Measurements from ENCODE around the gene COQ8A.

The COQ8A gene

GRCh38 chr1:226988334-226988666 lies 48.2 kb downstream of the COQ8A start:
- no peak for DNase-seq (ENCODE audit: low read depth)
- H3K4me3 ChIP-seq (ENCODE audit: low read length): no peak overlapping the region
- TF ChIP-seq, protein P1, sequence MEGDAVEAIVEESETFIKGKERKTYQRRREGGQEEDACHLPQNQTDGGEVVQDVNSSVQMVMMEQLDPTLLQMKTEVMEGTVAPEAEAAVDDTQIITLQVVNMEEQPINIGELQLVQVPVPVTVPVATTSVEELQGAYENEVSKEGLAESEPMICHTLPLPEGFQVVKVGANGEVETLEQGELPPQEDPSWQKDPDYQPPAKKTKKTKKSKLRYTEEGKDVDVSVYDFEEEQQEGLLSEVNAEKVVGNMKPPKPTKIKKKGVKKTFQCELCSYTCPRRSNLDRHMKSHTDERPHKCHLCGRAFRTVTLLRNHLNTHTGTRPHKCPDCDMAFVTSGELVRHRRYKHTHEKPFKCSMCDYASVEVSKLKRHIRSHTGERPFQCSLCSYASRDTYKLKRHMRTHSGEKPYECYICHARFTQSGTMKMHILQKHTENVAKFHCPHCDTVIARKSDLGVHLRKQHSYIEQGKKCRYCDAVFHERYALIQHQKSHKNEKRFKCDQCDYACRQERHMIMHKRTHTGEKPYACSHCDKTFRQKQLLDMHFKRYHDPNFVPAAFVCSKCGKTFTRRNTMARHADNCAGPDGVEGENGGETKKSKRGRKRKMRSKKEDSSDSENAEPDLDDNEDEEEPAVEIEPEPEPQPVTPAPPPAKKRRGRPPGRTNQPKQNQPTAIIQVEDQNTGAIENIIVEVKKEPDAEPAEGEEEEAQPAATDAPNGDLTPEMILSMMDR (conservative IDR thresholded peaks at IDR 0.05; ENCODE audit: low read depth, low read length): no peak

DNA sequence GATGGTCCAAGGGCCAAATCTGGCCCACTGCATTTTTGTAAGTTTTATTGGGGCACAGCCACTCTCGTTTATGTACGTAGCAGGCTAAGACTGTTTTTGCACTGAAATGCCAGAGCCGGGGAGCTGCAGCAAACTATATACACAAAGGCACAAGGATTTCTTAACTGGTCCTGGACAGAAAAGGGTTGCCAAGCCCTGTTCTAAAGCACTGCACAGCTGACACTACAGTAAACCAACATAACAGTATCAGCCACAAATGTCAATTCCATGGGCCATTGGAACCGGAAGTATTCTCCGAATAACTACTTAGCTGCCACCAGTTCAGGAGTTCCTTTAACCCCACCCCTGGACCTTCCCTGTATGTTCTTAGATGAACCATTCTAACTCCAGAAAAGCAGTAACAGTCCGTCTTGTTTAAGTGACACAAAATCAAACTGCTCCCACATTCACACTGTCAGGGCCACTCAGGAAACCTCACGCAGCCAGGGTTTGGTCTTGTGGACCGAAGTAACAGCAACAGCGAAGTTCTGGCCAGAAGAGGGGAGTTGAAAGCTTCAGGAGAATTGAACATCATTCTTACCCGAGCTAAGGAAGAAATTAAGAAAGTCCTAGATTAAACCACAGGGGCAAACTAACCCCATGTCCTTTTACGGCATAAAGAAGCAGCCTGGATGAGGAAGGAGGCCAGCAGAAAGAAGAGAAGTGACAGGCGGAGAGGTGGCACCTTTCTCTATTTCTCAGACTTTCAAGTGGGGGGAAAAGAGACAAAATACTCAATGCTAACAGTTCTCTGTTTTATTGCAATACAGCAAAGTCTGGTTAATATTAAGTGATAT lies 49.2 kb downstream of the COQ8A start:
- H3K4me3 ChIP-seq (ENCODE audit: low read length): no peak overlapping the region
- no peak for DNase-seq (ENCODE audit: low read depth)
- TF ChIP-seq, protein P1 (conservative IDR thresholded peaks at IDR 0.05; ENCODE audit: low read depth, low read length): no peak

GRCh38 chr1:226990133-226990716 lies 50.1 kb downstream of the COQ8A start:
- TF ChIP-seq, protein P1 (conservative IDR thresholded peaks at IDR 0.05; ENCODE audit: low read depth, low read length): no peak
- no peak overlapping the region for H3K4me3 ChIP-seq (ENCODE audit: low read length)
- DNase-seq (ENCODE audit: low read depth): no peak

- DNase-seq (ENCODE audit: low read depth): no peak
- TF ChIP-seq, protein P1 (conservative IDR thresholded peaks at IDR 0.05; ENCODE audit: low read depth, low read length): no peak
- no peak overlapping the region for H3K4me3 ChIP-seq (ENCODE audit: low read length)
These were observed 51.8 kb downstream of the COQ8A start for GRCh38 chr1:226991920-226992319.

DNA sequence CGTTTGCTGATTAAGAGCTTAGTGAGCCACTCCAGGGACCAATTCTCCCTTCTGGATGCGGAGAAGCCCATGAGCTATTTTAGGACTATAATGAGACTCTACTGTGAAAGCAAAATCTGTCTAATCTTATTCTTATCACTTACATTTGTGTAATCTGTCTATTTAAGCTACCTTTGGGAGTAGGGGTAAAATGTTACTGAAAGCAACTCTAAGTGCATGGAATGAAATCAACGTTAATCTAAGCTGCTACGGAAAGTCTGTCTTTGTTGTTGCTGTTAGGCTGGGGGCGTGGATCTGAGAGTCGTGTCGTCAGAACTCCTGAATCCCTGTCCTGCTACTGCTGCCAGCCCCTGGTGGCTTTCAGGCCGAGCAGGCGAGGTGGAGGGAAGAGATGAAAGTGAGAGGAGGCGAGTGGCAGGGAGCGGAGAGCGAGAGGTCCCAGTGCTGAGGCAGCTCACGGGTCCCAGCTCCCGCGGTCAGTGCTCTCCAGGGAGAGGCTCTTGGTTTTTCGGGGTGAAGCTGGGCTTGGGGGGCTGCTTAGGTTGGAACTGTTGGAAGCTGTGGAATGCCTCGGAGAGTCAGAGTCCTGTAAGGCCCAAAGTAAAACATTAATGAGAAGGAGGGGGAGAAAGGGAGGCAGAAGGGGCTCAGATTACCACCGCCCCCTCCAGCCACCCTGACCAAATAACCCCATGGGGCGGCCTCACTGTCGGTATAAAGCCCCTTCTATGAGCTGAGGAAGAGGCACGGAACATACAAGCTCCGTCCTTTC lies 53.9 kb downstream of the COQ8A start:
- H3K4me3 ChIP-seq (ENCODE audit: low read length): no peak overlapping the region
- DNase-seq (ENCODE audit: low read depth): peak; percentile 35
- TF ChIP-seq, protein P1 (conservative IDR thresholded peaks at IDR 0.05; ENCODE audit: low read depth, low read length): peak; percentile 6

DNA sequence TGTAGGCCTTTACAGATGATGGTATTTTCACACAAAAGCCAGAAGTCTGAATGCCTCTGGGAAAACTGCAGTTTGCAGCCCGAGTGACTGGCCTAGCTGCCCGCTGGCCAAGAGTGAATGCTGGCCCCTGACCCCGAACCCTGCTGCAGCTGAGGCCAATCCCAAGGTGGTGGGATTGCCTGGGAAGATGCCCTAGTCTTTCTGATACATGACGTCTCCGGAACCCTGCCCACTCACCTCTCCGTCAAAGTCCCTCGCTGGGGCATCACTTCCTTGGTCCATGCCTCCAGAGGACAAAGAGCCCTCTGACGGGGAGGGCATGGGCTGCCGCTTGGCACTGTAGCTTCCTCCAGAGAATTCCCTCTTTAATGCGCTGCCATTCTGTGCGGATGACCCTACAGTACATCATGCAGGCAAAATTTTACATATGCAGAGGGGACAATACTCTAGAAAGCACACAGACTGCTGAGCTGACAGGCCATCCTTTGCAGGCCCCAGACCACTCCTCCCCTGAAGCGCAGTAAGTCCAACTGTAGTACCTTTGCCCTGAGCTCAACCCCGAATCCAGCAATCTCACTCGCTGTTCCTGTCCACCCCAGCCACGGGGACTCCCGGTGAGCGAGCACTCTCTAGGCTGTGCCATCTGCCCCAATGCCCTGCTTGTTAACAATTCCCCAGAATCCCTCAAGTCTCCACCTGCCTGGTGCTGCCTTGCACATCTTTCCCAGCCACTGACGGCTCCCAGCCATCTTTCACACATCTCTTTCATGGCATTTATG lies 54.7 kb downstream of the COQ8A start:
- no peak for DNase-seq (ENCODE audit: low read depth)
- H3K4me3 ChIP-seq (ENCODE audit: low read length): no peak overlapping the region
- TF ChIP-seq, protein P1 (conservative IDR thresholded peaks at IDR 0.05; ENCODE audit: low read depth, low read length): no peak

Measured in retinal pigment epithelial cell (primary cell).